CD1c-positive myeloid dendritic cell (primary cell): ENCODE measurements around the gene NET1.
"Not testable (repeated sequence)": the region's sequence is repeated elsewhere in the genome, so short reads cannot be mapped to it uniquely, and the experiment has no call there.

Source experiments
- DNase-seq: peaks from one replicate; pipeline ENCODE4 v3.0.0-alpha.2; 2016; ENCODE audit errors: extremely low spot score

NET1 gene

DNA sequence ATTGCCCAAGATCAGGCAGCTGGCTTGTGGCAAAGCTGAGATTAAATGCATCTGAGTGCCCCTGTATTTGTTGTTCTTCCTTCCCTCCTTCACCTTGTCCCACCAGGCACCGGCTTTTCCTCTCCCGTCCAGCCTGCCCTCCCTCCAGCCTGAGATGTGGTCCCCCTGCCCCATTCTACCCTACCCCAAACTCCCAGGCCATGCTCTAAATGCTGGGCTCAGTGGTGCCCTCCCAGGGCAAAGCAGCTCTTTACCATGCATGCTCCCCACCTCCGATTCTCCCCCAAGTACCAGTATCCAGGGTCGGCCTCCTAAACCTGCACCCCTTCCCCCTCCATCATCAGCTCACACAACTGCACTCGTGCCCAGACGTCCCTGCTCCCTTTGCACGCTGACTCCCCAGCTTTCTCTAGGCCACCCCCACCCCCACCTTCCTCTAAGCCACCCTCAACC is 50.5 kb downstream of the NET1 start:
- DNase-seq: no peak

DNA sequence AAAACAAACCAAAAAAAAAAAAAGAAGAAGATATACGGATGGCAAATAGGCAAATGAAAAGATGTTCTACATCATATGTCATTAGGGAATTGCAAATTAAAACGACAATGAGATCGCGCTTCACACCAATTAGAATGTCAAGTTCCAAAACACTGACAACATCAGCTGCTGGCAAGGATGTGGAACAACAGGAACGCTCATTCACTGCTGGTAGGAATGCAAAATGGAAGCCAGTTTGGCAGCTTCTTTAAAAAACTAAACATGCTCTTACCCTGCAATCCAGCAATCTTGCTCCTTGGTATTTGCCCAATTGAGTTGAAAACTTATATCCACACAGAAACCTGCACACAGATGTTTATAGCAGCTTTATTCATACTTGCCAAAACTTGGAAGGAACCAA is 52.2 kb downstream of the NET1 start:
- no peak for DNase-seq

DNA sequence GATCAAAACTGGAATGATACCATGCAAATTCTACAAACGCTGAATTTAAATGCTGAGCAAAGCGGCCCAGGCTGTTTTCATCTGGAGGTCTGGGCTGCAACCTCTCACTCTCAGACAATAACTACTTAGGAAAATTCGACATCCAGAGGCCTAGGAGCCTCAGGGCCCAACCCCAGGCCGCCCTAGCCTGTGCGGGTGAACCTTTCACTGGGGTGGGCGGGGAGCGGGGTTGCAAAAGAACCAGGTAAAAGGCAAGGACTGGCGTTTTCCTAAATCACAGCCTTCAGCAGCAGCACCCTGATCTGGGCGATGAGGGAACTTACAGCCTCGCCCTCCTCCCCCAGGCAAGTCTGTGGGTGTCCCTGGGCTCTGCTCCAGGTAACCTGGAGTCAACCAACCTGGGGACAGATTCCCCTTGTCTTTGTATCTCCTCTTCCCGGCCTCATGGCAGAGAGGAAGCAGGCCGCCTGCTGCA is 53.7 kb downstream of the NET1 start:
- DNase-seq: no peak

DNA sequence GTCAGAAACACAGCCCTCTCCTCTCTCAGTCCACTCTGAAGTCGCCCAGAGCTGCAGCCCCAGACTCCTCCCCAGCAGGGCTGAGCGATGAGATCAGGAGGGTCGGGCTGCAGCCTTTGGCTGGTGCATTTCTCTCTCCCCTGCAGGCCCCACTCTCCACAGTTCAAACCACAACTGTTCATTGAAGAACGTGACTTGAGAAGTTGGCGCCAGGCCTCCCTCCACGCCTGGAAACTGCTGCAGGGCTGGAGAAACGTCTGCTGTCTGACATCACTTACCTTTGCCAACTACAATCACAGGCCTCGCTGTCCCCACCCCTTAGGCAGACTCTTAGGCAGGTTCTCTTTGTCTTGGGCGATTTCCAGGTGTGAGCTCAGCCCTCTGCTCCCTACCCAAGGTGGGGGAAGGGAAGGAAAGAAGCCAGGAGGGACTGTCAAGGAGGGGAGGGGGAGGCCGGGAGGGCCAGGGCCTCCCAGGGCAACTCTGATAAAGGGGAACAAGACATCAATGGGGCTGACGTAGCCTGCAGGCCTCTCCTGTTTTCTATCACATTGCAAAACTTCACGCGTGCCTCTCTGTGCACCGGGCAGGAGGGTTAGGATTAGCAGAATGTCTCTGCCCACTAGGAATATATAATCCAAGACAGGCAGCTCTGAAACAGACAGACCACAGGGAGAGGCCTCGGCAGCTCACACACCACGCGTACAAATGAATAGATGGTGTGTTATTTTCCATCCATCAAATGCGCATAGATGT is 54.3 kb downstream of the NET1 start:
- DNase-seq: no peak

DNA sequence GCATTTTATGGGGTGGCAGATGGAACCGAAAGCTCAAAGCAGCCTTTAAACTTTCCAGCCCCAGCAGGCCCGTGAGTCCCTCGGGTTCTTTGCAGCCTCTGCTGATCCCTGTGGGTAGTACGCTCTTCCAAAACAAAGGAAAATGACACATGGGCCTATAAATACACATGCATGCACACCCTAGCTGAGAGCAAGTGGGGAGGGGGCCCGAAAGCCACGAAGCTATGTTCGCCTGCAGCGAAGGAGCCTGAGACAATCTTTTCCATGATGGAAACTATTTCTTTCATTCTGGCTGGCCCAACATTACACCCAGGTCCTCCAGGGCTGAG is 54.8 kb downstream of the NET1 start:
- DNase-seq: no peak

DNA sequence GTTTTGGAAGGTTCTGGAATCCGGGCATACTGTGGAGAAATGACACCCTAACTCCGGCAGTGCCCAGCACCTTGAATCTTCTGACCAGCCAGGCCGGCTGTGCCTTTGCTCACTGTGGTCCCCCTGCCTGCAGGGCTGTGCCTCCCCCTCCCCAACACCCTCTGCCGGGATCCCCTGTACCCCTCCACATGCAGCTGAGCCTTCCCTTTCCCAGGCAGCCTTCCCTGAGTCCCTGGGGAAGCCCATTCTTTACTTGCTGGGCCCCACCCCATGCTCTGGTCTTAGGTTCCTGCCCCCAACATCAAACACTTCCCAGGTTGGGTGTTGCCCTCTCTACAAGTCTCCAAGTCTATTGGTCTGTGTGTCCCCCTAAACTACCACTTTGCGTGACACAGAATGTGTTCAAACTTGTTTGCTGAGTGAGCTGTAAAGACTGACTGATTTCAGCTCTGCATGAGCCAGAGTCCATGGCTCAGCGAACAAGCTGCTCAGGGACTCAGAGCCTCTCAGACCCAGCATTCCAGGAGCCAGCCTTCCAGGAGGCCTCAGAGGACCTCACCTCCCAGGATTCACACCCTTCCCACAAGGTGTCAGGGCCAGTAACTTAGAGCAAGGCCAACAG is 55.4 kb downstream of the NET1 start:
- DNase-seq: no peak

DNA sequence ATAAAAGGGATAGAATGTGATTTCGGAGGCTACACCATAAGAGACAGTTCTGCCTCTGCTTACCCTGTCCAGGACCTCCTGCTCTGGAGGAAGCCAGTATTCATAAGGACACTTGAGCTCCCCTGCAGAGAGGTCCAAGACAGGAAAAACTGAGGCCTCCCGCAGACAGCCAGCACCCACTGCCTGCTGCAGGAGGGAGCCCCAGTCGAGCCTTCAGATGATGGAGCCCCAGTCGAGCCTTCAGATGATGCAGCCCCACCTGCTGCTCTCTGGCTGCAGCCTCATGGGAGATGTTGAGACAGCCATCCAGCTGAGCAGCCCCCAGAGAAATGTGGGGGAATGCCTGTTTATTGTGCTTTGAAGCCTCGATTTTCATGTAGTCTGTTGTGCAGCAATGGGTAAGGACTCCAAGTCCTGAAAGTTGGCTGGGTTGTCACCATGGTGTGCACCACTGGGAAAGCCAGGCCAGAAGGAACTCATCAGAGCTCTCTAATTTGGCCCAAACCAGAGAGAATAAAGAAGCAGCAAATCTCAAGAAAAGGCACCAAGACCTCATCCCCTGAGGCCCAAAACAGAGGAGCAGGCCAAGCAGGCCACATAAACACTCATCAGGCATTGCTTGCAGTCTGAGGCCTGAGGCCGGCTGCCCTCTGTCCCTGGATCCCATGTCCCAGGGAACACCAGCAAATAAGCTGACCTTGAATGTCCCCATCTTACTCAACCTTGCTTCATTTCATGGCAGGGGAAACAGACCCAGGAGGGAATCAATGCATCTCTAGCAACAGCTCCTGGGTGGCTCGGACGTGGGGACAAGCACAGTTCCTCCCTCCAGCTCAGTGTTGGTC is 56.1 kb downstream of the NET1 start:
- no peak for DNase-seq

DNA sequence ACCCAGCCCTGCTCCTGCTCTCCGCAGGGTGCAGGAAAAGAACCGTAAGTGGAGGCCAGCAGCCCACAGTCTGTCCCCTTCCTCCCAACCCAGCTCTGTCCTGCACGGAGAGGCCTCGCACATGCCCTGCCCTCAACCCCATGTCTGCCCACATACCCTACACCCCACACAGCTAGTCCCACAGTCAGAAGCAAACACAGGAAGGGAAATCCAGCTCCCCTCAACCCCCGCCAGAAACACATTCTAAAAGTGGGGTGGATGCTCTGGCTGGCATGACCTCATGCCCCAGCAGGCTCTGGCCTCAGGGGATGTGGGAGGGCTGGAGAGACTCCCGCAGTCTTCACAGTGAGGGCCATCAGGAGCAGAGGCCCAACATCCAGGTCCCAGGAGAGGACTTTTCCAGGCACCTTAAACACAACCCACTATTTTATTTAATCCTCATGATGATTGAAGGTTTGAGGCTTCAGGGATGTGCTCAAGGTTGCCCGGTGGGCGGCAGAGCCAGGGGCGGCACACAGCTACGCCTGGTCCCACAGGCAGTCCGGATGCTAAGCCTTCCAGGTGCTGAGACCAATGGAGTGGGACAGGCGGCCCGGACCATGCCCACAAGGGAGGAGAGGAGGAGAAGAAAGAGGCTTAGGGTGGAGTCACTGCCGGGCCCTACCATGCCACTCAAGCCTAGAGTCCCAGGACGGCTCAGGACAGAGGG is 57.1 kb downstream of the NET1 start:
- DNase-seq: no peak

DNA sequence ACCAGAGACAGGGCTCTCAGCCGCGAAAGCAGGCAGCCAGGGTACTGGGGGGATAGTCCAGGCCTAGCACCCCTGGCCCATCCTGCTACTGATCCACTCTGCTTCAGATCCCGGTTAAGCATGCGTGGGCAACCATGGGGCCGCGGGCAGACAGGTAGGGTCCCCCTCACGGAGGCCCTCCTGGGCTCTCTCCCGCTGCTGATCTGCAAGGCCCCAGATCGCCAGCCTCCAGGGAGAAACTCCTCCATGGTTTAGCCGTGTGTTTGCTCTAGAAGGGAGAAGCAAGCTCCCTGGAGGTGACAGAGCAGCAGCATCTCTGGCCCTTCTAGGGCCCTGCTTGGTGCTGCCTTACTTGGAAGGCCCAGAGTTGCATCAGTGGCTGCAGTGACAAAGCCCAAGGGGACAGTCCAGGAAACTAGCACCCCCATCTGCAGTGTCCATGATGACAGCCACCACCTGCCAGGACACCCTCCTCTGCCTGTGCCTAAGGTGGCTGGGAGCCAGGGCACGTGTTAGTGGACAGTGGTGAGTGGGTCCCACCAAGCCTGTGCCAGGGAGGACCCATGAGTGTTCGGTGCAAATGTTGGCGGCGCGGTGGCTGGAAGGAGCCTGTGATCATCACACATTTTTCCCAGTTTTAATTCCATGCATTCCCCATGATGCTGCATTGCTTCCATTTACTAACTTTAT is 57.9 kb downstream of the NET1 start:
- no peak for DNase-seq

DNA sequence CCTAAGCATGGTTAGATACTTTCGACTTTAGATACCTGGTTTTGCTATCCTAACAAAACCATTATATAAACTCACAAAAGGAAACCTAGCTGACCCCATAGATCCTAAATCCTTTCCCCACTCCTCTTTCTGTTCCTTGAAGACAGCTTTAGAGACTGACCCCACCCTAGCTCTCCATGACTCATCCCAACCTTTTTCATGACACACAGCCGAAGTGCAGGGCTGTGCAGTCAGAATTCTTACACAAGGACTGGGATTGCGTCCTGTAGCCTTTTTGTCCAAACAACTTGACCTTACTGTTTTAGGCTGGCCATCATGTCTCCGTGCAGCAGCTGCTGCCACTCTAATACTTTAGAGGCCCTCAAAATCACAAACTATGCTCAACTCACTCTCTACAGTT is 62.3 kb downstream of the NET1 start:
- DNase-seq: not testable (repeated sequence)

DNA sequence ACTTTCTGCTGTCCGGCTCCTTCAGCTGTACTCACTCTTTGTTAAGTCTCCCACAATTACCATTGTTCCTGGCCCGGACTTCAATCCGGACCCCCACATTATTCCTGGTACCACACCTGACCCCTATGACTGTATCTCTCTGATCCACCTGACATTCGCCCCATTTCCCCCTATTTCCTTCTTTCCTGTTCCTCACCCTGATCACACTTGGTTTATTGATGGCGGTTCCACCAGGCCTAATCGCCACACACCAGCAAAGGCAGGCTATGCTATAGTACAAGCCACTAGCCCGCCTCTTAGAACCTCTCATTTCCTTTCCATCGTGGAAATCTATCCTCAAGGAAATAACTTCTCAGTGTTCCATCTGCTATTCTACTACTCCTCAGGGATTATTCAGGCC is 62.7 kb downstream of the NET1 start:
- not testable (repeated sequence) for DNase-seq

DNA sequence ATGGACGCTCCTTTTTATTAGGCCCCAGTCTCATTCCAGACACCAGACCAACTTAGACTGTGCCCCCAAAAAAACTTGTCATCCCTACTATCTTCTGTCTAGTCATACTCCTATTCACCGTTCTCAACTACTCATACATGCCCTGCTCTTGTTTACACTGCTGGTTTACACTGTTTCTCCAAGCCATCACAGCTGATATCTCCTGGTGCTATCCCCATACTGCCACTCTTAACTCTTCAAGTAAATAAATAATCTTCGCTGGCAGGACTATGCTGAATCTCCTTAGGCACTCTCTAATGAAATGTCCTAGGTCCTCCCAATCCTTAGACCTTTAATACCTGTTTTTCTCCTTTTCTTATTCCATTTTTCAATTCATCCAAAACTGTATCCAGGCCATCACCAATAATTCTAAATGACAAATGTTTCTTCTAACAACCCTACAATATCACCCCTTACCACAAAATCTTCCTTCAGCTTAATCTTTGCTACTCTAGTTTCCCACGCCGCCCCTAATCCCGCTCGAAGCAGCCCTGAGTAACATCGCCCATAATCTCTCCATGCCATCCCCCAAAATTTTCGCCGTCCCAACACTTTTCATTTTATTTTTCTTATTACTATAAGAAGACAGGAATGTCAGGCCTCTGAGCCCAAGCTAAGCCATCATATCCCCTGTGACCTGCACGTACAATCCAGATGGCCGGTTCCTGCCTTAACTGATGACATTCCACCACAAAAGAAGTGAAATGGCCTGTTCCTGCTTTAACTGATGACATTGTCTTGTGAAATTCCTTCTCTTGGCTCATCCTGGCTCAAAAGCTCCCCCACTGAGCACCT is 63.8 kb downstream of the NET1 start:
- DNase-seq: not testable (repeated sequence)

DNA sequence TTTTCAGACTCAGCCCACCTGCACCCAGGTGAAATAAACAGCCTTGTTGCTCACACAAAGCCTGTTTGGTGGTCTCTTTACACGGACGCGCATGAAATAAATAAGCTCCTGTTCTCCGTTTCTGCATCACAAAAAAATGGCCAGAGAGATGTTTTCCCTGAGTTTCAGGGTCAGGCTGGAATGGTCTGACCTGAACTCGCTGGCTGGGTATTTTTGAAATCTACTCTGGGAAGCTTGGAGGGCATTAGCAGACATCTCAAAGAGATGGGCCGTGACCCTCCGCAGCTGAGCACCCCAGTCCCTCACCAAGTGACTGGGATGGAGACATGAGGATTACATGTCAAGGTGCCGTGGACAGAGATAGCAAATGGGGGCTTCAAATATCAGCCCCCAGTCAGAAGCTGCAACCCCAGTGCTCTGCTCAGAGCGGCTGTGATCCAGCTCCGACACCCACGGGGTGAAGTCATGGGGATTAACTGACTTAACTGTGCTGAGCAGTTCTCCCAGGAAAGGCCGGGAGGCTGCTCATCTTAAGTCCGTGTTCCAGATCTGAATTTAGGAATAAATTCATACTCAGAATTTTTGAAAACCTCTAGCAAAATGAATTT is 64.7 kb downstream of the NET1 start:
- DNase-seq: no peak

DNA sequence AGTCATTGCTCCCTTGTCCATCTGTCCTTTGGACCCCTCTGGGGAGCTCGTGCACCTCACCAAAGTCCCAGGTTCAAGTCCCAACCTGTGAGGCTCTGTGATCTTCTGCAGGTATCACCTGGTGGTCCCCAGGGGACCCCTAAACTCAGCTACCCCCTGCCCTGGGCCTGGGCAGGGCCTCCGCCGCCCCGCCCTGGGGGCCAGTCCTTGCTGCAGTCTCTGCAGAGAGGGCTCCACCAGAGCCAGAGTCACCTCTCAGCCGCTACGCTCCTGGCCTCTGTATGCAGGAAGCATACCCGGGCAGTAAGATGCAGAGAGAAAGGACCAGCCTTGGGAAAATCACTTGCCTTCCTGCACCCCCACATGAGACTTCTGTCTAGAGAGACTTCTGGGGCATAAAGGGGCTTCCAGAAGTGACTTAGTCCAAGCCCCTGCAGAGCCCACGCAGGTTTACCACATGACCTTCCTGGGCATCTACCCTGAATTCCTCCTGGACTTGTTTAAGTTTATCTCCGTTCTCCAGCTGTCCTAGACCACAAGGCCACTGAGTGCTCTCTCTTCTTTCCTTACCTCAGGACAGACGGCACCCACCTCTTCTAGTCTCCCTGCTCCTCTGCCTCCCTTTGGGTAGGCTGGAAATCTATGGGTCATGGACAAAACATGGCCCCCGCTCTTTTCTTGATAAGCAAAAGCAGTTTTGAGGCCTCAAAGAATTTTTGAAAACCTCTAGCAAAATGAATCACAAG is 65.8 kb downstream of the NET1 start:
- DNase-seq: no peak

DNA sequence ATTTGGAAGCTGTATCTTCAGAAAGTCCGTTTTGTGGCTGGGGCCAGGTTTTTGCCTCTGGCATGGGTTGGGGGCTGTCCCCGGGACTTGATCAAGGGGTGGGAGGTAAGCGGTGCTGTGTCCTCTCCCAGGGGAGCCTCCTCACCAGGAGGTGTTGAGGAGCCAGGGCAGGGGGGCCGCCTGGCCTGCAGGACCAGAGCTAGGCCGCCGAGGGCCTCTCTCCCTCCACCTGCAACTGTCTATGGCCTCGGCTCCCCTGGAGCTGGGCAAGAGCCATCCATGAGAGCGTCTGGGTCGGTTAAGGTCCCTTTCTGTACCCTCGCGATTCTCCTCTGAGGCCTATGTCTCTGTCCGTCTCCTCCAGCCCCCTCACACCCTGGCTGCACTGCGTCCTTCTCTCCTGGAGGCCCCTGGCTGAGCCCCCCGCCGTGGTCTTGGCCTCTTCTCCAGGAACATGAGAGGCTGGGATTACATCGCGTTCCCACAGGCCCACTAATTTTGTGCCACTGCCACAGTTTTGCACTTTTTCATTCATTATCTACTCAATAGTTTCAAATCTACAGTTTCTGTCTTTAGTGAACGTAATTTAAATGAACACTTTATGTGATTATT is 66.4 kb downstream of the NET1 start:
- no peak for DNase-seq

DNA sequence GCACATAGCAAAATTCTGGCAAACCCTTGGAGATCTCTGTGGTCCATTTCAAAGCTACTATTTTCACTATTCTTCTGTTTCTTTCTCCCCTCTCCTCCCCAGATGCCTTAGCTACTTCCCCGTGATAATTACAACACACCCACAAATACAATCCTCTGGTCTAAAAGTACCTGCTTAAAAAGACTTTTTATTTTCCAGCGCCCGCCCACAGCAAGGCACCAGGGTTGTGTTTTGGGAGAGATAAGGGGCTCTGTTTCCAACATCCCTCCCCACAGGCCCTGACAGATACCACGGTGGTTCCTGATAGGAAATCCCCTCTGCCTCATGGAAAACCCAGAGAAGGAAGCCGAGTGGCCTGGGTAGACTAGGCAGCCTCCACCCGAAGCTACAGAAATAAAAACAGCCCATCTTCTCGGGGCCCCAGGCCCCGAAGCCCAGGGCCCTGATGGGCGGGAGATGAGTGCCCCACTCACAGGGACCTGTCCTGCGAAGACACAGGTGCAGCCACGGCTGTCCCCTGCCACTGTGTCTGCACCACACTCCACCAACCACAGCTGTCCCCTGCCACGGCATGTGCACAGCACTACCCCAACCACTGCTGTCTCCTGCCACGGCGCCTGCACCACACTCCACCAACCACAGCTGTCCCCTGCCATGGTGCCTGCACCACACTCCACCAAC is 67.3 kb downstream of the NET1 start:
- no peak for DNase-seq

DNA sequence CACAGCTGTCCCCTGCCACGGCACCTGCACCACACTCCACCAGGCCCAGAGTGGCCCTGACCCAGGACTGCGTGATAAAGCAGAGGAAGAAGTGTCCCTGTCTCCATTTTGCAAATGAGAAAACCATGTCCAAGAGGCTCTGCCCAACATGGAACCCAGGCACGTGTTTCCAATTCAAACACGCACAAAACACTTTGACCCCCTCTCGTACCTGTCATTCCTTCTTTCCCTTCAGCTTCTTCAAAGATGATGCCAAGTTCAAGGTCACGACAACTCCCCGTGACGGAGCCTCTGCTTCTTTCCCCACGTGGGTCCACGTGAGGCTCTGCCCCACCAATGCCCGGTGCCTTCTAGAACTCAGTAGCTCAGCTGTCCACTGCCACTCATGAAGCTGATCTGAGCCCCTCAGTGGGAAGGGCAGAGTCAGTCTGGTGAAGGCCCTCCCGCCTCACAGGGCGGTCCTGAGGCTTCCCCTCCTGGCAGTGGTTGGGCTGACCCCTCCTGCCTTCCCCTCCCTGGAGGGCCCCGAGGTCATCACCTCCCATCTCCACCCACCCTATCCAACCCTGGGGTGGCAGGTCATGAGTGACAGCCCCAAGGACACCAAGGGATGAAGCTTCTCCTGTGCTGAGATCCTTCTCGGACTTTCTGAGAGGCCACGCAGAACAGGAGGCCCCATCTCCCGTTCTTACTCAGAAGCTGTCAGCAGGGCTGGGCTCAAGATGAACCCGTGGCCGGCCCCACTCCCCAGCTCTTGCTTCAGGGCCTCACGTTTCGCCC is 68.0 kb downstream of the NET1 start:
- DNase-seq: no peak

DNA sequence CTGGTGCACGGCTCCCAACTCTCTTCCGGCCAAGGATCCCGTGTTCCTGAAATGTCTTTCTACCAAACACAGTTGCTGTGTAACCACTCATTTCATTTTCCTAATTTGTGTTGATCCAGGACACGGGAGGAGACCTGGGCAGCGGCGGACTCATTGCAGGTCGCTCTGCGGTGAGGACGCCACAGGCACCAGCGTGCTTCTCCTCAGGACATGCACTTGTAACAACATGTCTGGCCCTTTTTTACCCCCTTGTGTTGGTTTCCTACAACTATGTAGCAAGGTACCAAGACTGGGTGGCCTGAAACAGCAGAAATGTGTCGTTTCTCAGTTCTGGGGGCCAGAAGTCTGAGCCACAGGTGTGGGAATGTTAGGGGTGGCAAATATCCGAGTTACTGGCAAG is 68.8 kb downstream of the NET1 start:
- no peak for DNase-seq
